Ascending aorta (tissue), 2 donors: Measurements from ENCODE around the gene ELOVL6. TPM values are rescaled to one million over a fixed set of nuclear protein-coding genes. Genes with fewer than 3 reads are reported as not detected.
"Not testable (repeated sequence)": the region's sequence is repeated elsewhere in the genome, so short reads cannot be mapped to it uniquely, and the experiment has no call there.

Source experiments
- DNase-seq, 2 donors: peaks; one replicate each; pipeline ENCODE4 v3.0.0-alpha.2; 2019; ENCODE audit warnings: low spot score in 2 of 2
- H3K27ac ChIP-seq, 2 donors: fragments of 200-600 bp; sonication (generic); one replicate each; pipeline ENCODE4 v1.5.1; 2016 to 2017; ENCODE audit warnings: mild to moderate bottlenecking in 1 of 2
- H3K27me3 ChIP-seq: fragments of 200-600 bp; sonication (generic); one replicate; pipeline ENCODE4 v1.5.1; 2017
- H3K36me3 ChIP-seq, 2 donors: fragments of 200-600 bp; sonication (generic); one replicate each; pipeline ENCODE4 v1.5.1; 2016
- H3K4me1 ChIP-seq, 2 donors: fragments of 200-600 bp; sonication (generic); one replicate each; pipeline ENCODE4 v1.5.1; 2016 to 2017; ENCODE audit warnings: mild to moderate bottlenecking in 1 of 2
- H3K4me3 ChIP-seq, 2 donors: fragments of 200-600 bp; sonication (generic); one replicate each; pipeline ENCODE4 v1.5.1; 2016 to 2017; ENCODE audit warnings: mild to moderate bottlenecking in 1 of 2
- H3K9me3 ChIP-seq, 2 donors: fragments of 200-600 bp; sonication (generic); one replicate each; pipeline ENCODE4 v1.5.1; 2016
- CTCF ChIP-seq, 3 experiments: fragments of 200-600 bp in 2 of 3; fragments of 450-650 bp in 1 of 3; sonication (generic) in 2 of 3; IDR thresholded peaks; one replicate each; pipeline ENCODE4 v1.5.1; 2016 to 2019; ENCODE audit warnings: antibody characterized with exemption in 3 of 3, mild to moderate bottlenecking in 1 of 3, moderate library complexity in 1 of 3
- intact Hi-C: fragments of 100-400 bp; cut with DNase I; formaldehyde crosslinking; loops from one replicate; pipeline ENCODE4 v1.15.1; 2023
- total RNA-seq: library from RNA; depleted of rRNA; stranded (reverse); fragments of >200 nt; gene quantifications from one replicate; pipeline ENCODE4 v1.1.0, GENCODE V29; 2016

ELOVL6 gene
- total RNA-seq, 1 donor from 2014 or later: 0.64 TPM

- Histone ChIP-seq H3K27ac (no peak overlapping the region), H3K4me3 (no peak overlapping the region), H3K36me3 (no peaks in the 10 kb centered on the region), H3K9me3 (no peaks in the 10 kb centered on the region), H3K4me1 (peaks cover 0 to 6% of the 10 kb centered on the region in 2 donors), H3K27me3 (no peaks in the 10 kb centered on the region)
- no peak for DNase-seq
- no peak for TF ChIP-seq CTCF (IDR thresholded peaks at IDR 0.05)
- intact Hi-C loops: no loop called here
These were observed 113.3 kb downstream of the ELOVL6 start for GRCh38 chr4:110085131-110085530.

- Histone ChIP-seq H3K4me3 (no peak overlapping the region), H3K27me3 (no peaks in the 10 kb centered on the region), H3K9me3 (no peaks in the 10 kb centered on the region), H3K27ac (no peak overlapping the region), H3K4me1 (peaks cover 0 to 6% of the 10 kb centered on the region in 2 donors), H3K36me3 (no peaks in the 10 kb centered on the region)
- no peak for TF ChIP-seq CTCF (IDR thresholded peaks at IDR 0.05)
- intact Hi-C loops: no loop called here
- no peak for DNase-seq
These were observed 114.3 kb downstream of the ELOVL6 start for GRCh38 chr4:110084154-110084553.

DNA sequence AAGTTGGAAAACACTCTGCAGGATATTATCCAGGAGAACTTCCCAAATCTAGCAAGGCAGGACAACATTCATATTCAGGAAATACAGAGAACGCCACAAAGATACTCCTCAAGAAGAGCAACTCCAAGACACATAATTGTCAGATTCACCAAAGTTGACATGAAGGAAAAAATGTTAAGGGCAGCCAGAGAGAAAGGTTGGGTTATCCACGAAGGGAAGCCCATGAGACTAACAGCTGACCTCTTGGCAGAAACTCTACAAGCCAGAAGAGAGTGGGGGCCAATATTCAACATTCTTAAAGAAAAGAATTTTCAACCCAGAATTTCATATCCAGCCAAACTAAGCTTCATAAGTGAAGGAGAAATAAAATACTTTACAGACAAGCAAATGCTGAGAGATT is 120.3 kb downstream of the ELOVL6 start:
- H3K4me3 ChIP-seq, H3K27me3 ChIP-seq, H3K36me3 ChIP-seq, H3K9me3 ChIP-seq, H3K4me1 ChIP-seq, DNase-seq, intact Hi-C loops, H3K27ac ChIP-seq: not testable (repeated sequence)

DNA sequence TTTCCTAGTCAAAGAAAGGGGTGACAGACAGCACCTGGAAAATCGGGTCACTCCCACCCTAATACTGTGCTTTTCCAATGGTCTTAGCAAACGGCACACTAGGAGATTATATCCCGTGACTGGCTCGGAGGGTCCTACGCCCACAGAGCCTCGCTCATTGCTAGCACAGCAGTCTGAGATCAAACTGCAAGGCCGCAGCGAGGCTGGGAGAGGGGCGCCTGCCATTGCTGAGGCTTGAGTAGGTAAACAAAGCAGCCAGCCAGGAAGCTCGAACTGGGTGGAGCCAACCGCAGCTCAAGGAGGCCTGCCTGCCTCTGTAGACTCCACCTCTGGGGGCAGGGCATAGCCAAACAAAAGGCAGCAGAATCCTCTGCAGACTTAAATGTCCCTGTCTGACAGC is 121.6 kb downstream of the ELOVL6 start:
- intact Hi-C loops: not testable (repeated sequence)

DNA sequence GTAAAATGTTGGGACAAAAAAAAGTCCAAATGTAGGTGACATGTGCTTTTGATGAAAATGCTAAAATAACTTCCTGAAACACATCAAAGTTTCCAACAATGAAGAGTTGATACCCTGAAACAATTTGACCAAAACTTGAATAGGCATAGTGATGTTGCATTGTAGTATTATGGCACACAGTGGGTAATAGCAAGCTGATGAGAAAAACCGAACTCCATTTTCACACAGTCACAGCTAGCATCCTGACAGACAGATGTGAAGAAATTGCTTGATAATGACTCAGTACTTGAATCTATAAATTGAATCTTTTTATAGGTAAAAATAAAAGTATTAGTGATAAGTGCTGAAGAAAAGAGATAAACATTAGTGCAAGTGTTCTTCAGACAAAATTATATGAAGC is 122.5 kb downstream of the ELOVL6 start:
- no peak overlapping the region for H3K27ac ChIP-seq
- no peak for DNase-seq
- intact Hi-C loops: no loop called here
- no peaks in the 10 kb centered on the region for H3K9me3 ChIP-seq
- H3K27me3 ChIP-seq: no peaks in the 10 kb centered on the region
- no peak overlapping the region for H3K4me3 ChIP-seq
- H3K36me3 ChIP-seq: no peaks in the 10 kb centered on the region
- no peak for TF ChIP-seq CTCF (IDR thresholded peaks at IDR 0.05)
- no peaks in the 10 kb centered on the region for H3K4me1 ChIP-seq

More for the DNA sequence above, 121.6 kb downstream of the ELOVL6 start:
- H3K27me3 ChIP-seq, DNase-seq, H3K9me3 ChIP-seq, H3K4me3 ChIP-seq, H3K27ac ChIP-seq, H3K4me1 ChIP-seq, H3K36me3 ChIP-seq: not testable (repeated sequence)

GRCh38 chr4:110075083-110075738 is 123.2 kb downstream of the ELOVL6 start:
- DNase-seq: no peak
- Histone ChIP-seq H3K27me3 (no peaks in the 10 kb centered on the region), H3K9me3 (no peaks in the 10 kb centered on the region), H3K4me3 (no peak overlapping the region), H3K4me1 (no peaks in the 10 kb centered on the region), H3K27ac (no peak overlapping the region), H3K36me3 (no peaks in the 10 kb centered on the region)
- no peak for TF ChIP-seq CTCF (IDR thresholded peaks at IDR 0.05)
- intact Hi-C loops: no loop called here

DNA sequence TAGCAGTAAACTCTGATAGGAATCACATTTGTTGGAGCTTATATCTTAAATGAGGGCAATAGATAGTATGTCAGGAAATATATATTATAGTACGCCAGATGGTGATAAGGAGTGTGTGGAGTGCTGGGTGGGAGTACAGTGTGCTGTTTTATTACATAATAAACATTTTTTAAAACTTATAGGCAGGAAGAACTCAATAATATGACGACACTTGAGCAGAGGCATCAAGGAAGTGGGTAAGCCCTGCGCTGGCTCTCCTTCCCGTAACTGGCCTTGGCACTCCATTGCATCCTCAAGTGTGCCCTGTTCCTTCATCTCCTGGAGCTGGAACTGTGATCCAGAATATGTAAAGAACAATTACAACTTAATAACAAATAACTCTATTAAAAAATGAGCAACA is 123.8 kb downstream of the ELOVL6 start:
- H3K9me3 ChIP-seq: no peaks in the 10 kb centered on the region
- no peaks in the 10 kb centered on the region for H3K27me3 ChIP-seq
- intact Hi-C loops: no loop called here
- no peaks in the 10 kb centered on the region for H3K4me1 ChIP-seq
- no peak for DNase-seq
- no peak overlapping the region for H3K4me3 ChIP-seq
- H3K36me3 ChIP-seq: no peaks in the 10 kb centered on the region
- TF ChIP-seq CTCF (IDR thresholded peaks at IDR 0.05): no peak
- no peak overlapping the region for H3K27ac ChIP-seq
